Spleen (tissue), 11 donors: ENCODE measurements around the gene CALCOCO1. TPM values are rescaled to one million over a fixed set of nuclear protein-coding genes. Genes with fewer than 3 reads are reported as not detected.

ENCODE experiments used
- DNase-seq: peaks from one replicate; pipeline ENCODE4 v3.0.0-alpha.2; 2020
- H3K27ac ChIP-seq, 8 donors: fragments of 200-600 bp; sonication (generic) in 7 of 8; 1 replicate in 4 of 8; 2 replicates in 4 of 8; pipeline versions ENCODE4 v1.5.0 to v1.8.0; 2016 to 2021; ENCODE audit warnings: inconsistent platforms in 4 of 8, mild to moderate bottlenecking in 4 of 8, moderate library complexity in 1 of 8
- H3K27me3 ChIP-seq, 7 donors: fragments of 200-600 bp; sonication (generic) in 6 of 7; replicated peaks in 1 of 7; 1 replicate in 4 of 7; 2 replicates in 3 of 7; pipeline versions ENCODE4 v1.5.0 to v1.8.0; 2016 to 2021; ENCODE audit warnings: inconsistent platforms in 3 of 7, mild to moderate bottlenecking in 1 of 7
- H3K36me3 ChIP-seq, 6 donors: fragments of 200-600 bp; sonication (generic) in 5 of 6; 1 replicate in 4 of 6; 2 replicates in 2 of 6; pipeline versions ENCODE4 v1.5.0 to v1.8.0; 2016 to 2021; ENCODE audit warnings: inconsistent platforms in 2 of 6
- H3K4me1 ChIP-seq, 6 donors: fragments of 200-600 bp; sonication (generic) in 5 of 6; 1 replicate in 3 of 6; 2 replicates in 3 of 6; pipeline versions ENCODE4 v1.5.0 to v1.8.0; 2016 to 2021; ENCODE audit warnings: inconsistent platforms in 3 of 6
- H3K4me3 ChIP-seq, 8 donors: fragments of 200-600 bp; sonication (generic) in 7 of 8; 1 replicate in 4 of 8; 2 replicates in 4 of 8; pipeline versions ENCODE4 v1.5.0 to v1.8.0; 2016 to 2021; ENCODE audit warnings: inconsistent platforms in 4 of 8, mild to moderate bottlenecking in 4 of 8, moderate library complexity in 2 of 8
- H3K9me3 ChIP-seq, 8 donors: fragments of 200-600 bp; sonication (generic) in 7 of 8; 1 replicate in 4 of 8; 2 replicates in 4 of 8; pipeline versions ENCODE4 v1.5.0 to v1.8.0; 2016 to 2021; ENCODE audit warnings: inconsistent platforms in 4 of 8
- POLR2A ChIP-seq, 3 donors: fragments of 450-650 bp; IDR thresholded peaks; one replicate each; pipeline ENCODE4 v1.5.1; 2017; ENCODE audit warnings: antibody characterized with exemption in 3 of 3, mild to moderate bottlenecking in 1 of 3
- POLR2AphosphoS5 ChIP-seq, 3 donors: sonication (generic); formaldehyde crosslinking; IDR thresholded peaks; one replicate each; pipeline ENCODE4 v1.5.1; 2017; ENCODE audit warnings: antibody characterized with exemption in 3 of 3
- WGBS, 5 donors: extraction: QIAGEN DNeasy Blood & Tissue Kit in 3 of 5; methylation state at CpG; one replicate each; pipeline versions ENCODE4 v1.1.5 to v1.1.7; 2013 to 2018; 5-methylcytosine and 5-hydroxymethylcytosine counted together
- intact Hi-C: fragments of 100-400 bp; cut with DNase I; formaldehyde crosslinking; loops from one replicate; pipeline ENCODE4 v1.15.0; 2023; ENCODE audit warnings: low total_unique reads
- polyA plus RNA-seq, 3 donors: library from polyadenylated mRNA; stranded (reverse); fragments of 200-250 nt; gene quantifications; one replicate each; pipeline ENCODE4 v1.2.1, GENCODE V29; 2013
- total RNA-seq, 7 donors: library from RNA; depleted of rRNA in 3 of 7; stranded (reverse); fragments of >200 nt in 3 of 7; fragmentation: NEBNext Ultra II Directional in 4 of 7; extraction: Animal tissue kit (Norgen Biotek cat#: 25700) in 4 of 7; gene quantifications; one replicate each; pipeline versions ENCODE4 v1.1.0 to v1.2.1, GENCODE V29; 2016 to 2021
- TF ChIP-seq, protein P1 (sequence below), 11 experiments: fragments of 200-600 bp in 7 of 11; fragments of 450-650 bp in 4 of 11; sonication (generic) in 4 of 11; IDR thresholded peaks in 8 of 11; conservative IDR thresholded peaks in 3 of 11; 1 replicate in 7 of 11; 2 replicates in 4 of 11; pipeline versions ENCODE4 v1.4.0 to v1.8.0; 2016 to 2021; ENCODE audit warnings: antibody characterized with exemption in 11 of 11, inconsistent platforms in 4 of 11, mild to moderate bottlenecking in 1 of 11
- donor health status: healthy with polysubstance abuse.
- donor health status: DM: no; HTN: no; CAD: no; lungs with moderate emphysema.
- donor health status: DM: no; HTN: no; CAD: no.
- donor health status: Bipolar disorder and iron deficiency.
- donor health status: healthy.
- donor health status: DM: no; HTN: no; CAD: no.
- donor health status: DM: yes; HTN: yes; CAD: no.

Gene CALCOCO1
- total and polyA plus RNA-seq, 10 donors = 31.0 to 186 (median 120) TPM

DNA sequence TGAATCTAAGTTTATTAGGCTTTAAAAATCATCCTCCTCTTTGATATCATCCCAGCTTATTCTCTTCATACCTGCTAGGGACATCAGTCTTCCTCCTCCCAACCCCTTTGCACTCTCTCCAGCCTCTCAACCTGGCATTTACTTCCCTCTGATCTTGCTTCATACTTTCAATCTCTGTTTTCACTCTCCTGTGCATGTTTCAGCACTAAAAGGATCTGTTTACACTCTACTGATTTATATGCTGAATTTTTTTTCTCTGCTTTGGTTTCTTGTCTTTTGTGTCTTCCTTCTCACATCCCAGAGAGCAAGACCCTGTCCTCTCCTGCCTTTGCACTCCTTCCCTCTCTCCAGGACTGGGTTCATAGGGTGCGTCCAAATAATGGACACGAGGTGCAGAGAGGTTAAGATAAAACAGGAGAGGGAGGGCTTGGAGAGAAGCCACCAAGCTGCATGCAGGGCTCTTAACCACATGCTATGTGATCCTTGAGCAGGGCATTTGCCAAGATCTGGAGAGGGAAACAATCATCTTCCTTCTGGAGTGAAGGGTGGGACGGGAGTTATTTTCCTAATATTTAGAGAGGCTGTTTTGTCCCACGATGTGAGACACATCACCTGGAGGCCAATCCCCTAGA lies 27.5 kb upstream of the CALCOCO1 start:
- Histone ChIP-seq H3K27me3 (peaks cover 0 to 86% (median 34%) of the 10 kb centered on the region in 7 donors), H3K9me3 (no peaks in the 10 kb centered on the region), H3K36me3 (no peaks in the 10 kb centered on the region), H3K4me3 (no peak overlapping the region), H3K4me1 (peaks cover 11 to 80% (median 50%) of the 10 kb centered on the region in 6 donors), H3K27ac (no peak overlapping the region)
- 16 to 34% (median 31%) methylated on average over 4 of the region's 4 CpGs for WGBS, 5 donors
- intact Hi-C loops = no loop called here
- DNase-seq = no peak
- no peak for TF ChIP-seq POLR2A (IDR thresholded peaks at IDR 0.05)
- TF ChIP-seq POLR2AphosphoS5 (IDR thresholded peaks at IDR 0.05) = no peak
- TF ChIP-seq, protein P1, sequence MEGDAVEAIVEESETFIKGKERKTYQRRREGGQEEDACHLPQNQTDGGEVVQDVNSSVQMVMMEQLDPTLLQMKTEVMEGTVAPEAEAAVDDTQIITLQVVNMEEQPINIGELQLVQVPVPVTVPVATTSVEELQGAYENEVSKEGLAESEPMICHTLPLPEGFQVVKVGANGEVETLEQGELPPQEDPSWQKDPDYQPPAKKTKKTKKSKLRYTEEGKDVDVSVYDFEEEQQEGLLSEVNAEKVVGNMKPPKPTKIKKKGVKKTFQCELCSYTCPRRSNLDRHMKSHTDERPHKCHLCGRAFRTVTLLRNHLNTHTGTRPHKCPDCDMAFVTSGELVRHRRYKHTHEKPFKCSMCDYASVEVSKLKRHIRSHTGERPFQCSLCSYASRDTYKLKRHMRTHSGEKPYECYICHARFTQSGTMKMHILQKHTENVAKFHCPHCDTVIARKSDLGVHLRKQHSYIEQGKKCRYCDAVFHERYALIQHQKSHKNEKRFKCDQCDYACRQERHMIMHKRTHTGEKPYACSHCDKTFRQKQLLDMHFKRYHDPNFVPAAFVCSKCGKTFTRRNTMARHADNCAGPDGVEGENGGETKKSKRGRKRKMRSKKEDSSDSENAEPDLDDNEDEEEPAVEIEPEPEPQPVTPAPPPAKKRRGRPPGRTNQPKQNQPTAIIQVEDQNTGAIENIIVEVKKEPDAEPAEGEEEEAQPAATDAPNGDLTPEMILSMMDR (IDR thresholded peaks at IDR 0.05 in 8 of 11, conservative IDR thresholded peaks at IDR 0.05 in 3 of 11) = no peak

DNA sequence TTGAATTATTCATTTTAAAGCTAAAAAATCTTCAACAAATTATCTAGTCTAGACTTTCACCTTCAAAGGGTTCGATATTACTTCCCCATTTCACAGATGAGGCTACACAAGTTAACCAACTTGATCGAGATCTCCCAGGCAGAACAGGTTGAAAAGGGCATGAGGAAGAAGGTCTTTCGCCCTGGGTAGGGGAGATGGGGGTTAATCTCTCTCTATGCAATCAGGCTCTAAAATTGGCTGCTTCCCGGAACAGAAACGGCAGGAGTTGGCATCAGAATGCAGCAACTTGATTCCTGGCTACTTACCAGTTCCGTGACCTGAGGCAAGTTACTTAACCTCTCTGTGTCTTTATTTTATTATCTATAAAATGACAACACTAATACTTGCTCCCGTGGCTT lies 26.9 kb upstream of the CALCOCO1 start:
- Histone ChIP-seq H3K27me3 (peaks cover 0 to 86% (median 31%) of the 10 kb centered on the region in 7 donors), H3K27ac (peak overlapping the region in 1 of 8 donors; percentile 25), H3K4me1 (peaks cover 11 to 81% (median 52%) of the 10 kb centered on the region in 6 donors), H3K4me3 (no peak overlapping the region), H3K36me3 (no peaks in the 10 kb centered on the region), H3K9me3 (no peaks in the 10 kb centered on the region)
- no peak for TF ChIP-seq POLR2A (IDR thresholded peaks at IDR 0.05)
- no peak for DNase-seq
- intact Hi-C loops = no loop called here
- 41 to 58% (median 55%) methylated on average over 7 of the region's 7 CpGs for WGBS, 5 donors

- 86 to 92% (median 89%) methylated on average over 3 of the region's 3 CpGs for WGBS, 5 donors
Observed at GRCh38 chr12:53752621-53753020, 25.4 kb upstream of the CALCOCO1 start.

DNA sequence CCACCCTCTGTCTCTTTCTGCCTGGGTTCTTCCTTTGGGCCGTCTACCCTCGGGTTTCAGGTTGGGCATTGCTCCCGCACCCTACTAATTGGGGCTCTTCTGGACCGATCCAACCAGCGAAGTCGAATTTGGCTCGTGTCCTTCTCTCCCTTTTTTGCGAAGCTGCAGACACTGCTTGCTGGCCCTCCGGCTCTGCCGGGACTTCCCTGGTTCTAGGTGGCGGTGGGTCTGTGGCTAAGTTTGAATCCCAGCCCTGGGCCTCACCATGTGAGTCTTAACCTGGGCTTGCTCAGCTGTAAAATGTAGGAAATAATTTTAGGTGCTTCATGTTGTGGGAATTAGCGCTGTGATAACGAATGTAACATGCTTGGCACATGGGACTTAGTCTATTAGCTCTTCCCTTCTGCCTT lies 24.9 kb upstream of the CALCOCO1 start:
- peak overlapping the region in 7 of 8 donors; percentile 37 to 75 (median 51) for H3K4me3 ChIP-seq

More at GRCh38 chr12:53752621-53753020, 25.4 kb upstream of the CALCOCO1 start:
- Histone ChIP-seq H3K27me3 (peaks cover 0 to 86% (median 34%) of the 10 kb centered on the region in 7 donors), H3K4me3 (no peak overlapping the region), H3K4me1 (peaks cover 11 to 81% (median 52%) of the 10 kb centered on the region in 6 donors), H3K27ac (no peak overlapping the region), H3K9me3 (no peaks in the 10 kb centered on the region), H3K36me3 (no peaks in the 10 kb centered on the region)
- no peak for DNase-seq
- intact Hi-C loops = no loop called here
- TF ChIP-seq, protein P1 (IDR thresholded peaks at IDR 0.05 in 8 of 11, conservative IDR thresholded peaks at IDR 0.05 in 3 of 11) = no peak
- no peak for TF ChIP-seq POLR2AphosphoS5 (IDR thresholded peaks at IDR 0.05)
- no peak for TF ChIP-seq POLR2A (IDR thresholded peaks at IDR 0.05)

More for the DNA sequence above, 24.9 kb upstream of the CALCOCO1 start:
- DNase-seq = no peak
- TF ChIP-seq POLR2A (IDR thresholded peaks at IDR 0.05) = no peak
- no peak for TF ChIP-seq POLR2AphosphoS5 (IDR thresholded peaks at IDR 0.05)
- TF ChIP-seq, protein P1 (IDR thresholded peaks at IDR 0.05 in 8 of 11, conservative IDR thresholded peaks at IDR 0.05 in 3 of 11) = no peak
- no peaks in the 10 kb centered on the region for H3K9me3 ChIP-seq
- no peak overlapping the region for H3K27ac ChIP-seq
- WGBS, 5 donors = 46 to 66% (median 64%) methylated on average over 13 of the region's 13 CpGs
- H3K4me1 ChIP-seq = peaks cover 10 to 81% (median 52%) of the 10 kb centered on the region in 6 donors
- intact Hi-C loops = no loop called here
- H3K27me3 ChIP-seq = peaks cover 0 to 86% (median 39%) of the 10 kb centered on the region in 7 donors
- H3K36me3 ChIP-seq = no peaks in the 10 kb centered on the region
